Suprapubic skin (tissue), 4 donors: ENCODE data around the gene MAST4. TPM values are rescaled to one million over a fixed set of nuclear protein-coding genes. Genes with fewer than 3 reads are reported as not detected.

Source experiments
- DNase-seq, 2 donors: peaks; one replicate each; pipeline ENCODE4 v3.0.0-alpha.2; 2019; ENCODE audit warnings: low spot score in 2 of 2
- H3K27ac ChIP-seq: fragments of 200-600 bp; sonication (generic); one replicate; pipeline ENCODE4 v1.5.1; 2019
- H3K27me3 ChIP-seq: fragments of 200-600 bp; sonication (generic); one replicate; pipeline ENCODE4 v1.5.1; 2019
- H3K36me3 ChIP-seq: fragments of 200-600 bp; sonication (generic); one replicate; pipeline ENCODE4 v1.5.1; 2019
- H3K4me1 ChIP-seq: fragments of 200-600 bp; sonication (generic); one replicate; pipeline ENCODE4 v1.5.1; 2019
- H3K4me3 ChIP-seq: fragments of 200-600 bp; sonication (generic); one replicate; pipeline ENCODE4 v1.5.1; 2019; ENCODE audit warnings: mild to moderate bottlenecking
- H3K9me3 ChIP-seq: fragments of 200-600 bp; sonication (generic); one replicate; pipeline ENCODE4 v1.5.1; 2019
- EP300 ChIP-seq: sonication (generic); formaldehyde crosslinking; IDR thresholded peaks from one replicate; pipeline ENCODE4 v1.6.1; 2017; ENCODE audit warnings: antibody characterized with exemption
- POLR2A ChIP-seq, 2 donors: fragments of 450-650 bp; IDR thresholded peaks; one replicate each; pipeline ENCODE4 v1.6.1; 2017; ENCODE audit warnings: antibody characterized with exemption in 2 of 2, mild to moderate bottlenecking in 2 of 2, moderate library complexity in 2 of 2
- POLR2AphosphoS5 ChIP-seq, 3 donors: sonication (generic); formaldehyde crosslinking; IDR thresholded peaks; one replicate each; pipeline ENCODE4 v1.6.1; 2017; ENCODE audit warnings: antibody characterized with exemption in 3 of 3
- WGBS: methylation state at CpG from one replicate; pipeline ENCODE4 v1.1.5; 2018; 5-methylcytosine and 5-hydroxymethylcytosine counted together
- total RNA-seq, 4 donors: library from RNA; depleted of rRNA; stranded (reverse); fragments of >200 nt; gene quantifications; one replicate each; pipeline ENCODE4 v1.1.0, GENCODE V29; 2016
- TF ChIP-seq, protein P1 (sequence below), 2 donors: fragments of 200-600 bp in 1 of 2; fragments of 450-650 bp in 1 of 2; sonication (generic) in 1 of 2; IDR thresholded peaks; one replicate each; pipeline ENCODE4 v1.5.1; 2016 to 2019; ENCODE audit warnings: antibody characterized with exemption in 2 of 2, mild to moderate bottlenecking in 1 of 2, moderate library complexity in 1 of 2

Gene MAST4
- total RNA-seq, 4 donors from 2014 or later, result 79.2 to 144 (median 98.1) TPM

GRCh38 chr5:67021031-67021430, 424.8 kb downstream of the MAST4 start:
- H3K4me1 ChIP-seq, result peaks cover 39% of the 10 kb centered on the region

GRCh38 chr5:67021521-67021920, 425.3 kb downstream of the MAST4 start:
- Histone ChIP-seq H3K36me3 (no peaks in the 10 kb centered on the region), H3K4me3 (no peak overlapping the region), H3K4me1 (peaks cover 34% of the 10 kb centered on the region), H3K27me3 (no peaks in the 10 kb centered on the region), H3K9me3 (no peaks in the 10 kb centered on the region), H3K27ac (peak overlapping the region; percentile 71)
- TF ChIP-seq POLR2AphosphoS5 (IDR thresholded peaks at IDR 0.05) (no peak), POLR2A (IDR thresholded peaks at IDR 0.05) (no peak), EP300 (no peak)
- TF ChIP-seq, protein P1, sequence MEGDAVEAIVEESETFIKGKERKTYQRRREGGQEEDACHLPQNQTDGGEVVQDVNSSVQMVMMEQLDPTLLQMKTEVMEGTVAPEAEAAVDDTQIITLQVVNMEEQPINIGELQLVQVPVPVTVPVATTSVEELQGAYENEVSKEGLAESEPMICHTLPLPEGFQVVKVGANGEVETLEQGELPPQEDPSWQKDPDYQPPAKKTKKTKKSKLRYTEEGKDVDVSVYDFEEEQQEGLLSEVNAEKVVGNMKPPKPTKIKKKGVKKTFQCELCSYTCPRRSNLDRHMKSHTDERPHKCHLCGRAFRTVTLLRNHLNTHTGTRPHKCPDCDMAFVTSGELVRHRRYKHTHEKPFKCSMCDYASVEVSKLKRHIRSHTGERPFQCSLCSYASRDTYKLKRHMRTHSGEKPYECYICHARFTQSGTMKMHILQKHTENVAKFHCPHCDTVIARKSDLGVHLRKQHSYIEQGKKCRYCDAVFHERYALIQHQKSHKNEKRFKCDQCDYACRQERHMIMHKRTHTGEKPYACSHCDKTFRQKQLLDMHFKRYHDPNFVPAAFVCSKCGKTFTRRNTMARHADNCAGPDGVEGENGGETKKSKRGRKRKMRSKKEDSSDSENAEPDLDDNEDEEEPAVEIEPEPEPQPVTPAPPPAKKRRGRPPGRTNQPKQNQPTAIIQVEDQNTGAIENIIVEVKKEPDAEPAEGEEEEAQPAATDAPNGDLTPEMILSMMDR (IDR thresholded peaks at IDR 0.05), result no peak
- no peak for DNase-seq

More at GRCh38 chr5:67021031-67021430, 424.8 kb downstream of the MAST4 start:
- Histone ChIP-seq H3K36me3 (no peaks in the 10 kb centered on the region), H3K9me3 (no peaks in the 10 kb centered on the region), H3K27ac (peak overlapping the region; percentile 71), H3K27me3 (no peaks in the 10 kb centered on the region), H3K4me3 (no peak overlapping the region)
- 65% methylated on average over 1 of the region's 1 CpG for WGBS
- no peak for DNase-seq
- TF ChIP-seq POLR2AphosphoS5 (IDR thresholded peaks at IDR 0.05), result no peak
- TF ChIP-seq, protein P1 (IDR thresholded peaks at IDR 0.05), result no peak
- no peak for TF ChIP-seq POLR2A (IDR thresholded peaks at IDR 0.05)
- no peak for TF ChIP-seq EP300

- peaks cover 34% of the 10 kb centered on the region for H3K4me1 ChIP-seq
- 50% methylated on average over 3 of the region's 3 CpGs for WGBS
These were observed 425.8 kb downstream of the MAST4 start for GRCh38 chr5:67021962-67022361.

DNA sequence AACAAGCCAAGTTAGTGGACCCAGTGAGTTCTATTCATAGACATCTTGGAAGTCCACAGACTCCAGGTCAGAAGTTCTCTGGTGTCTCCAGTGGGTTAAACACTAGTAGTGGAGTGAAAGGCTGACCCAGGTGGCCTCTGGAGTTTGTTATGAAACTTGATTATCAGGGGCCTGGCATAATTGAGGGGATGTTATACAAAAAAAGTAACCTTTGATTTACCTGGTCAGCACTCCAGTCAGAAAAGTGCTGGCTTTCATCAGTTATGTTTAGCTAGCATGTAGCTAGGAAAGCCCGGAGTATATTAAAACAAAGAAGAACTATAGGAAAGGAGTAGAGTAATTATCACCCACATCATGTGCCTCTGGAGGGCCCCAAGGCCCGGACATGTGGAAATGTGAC, 429.3 kb downstream of the MAST4 start:
- Histone ChIP-seq H3K4me1 (peaks cover 26% of the 10 kb centered on the region), H3K36me3 (no peaks in the 10 kb centered on the region), H3K9me3 (no peaks in the 10 kb centered on the region), H3K27ac (no peak overlapping the region), H3K27me3 (no peaks in the 10 kb centered on the region), H3K4me3 (no peak overlapping the region)
- no peak for DNase-seq
- 91% methylated on average over 2 of the region's 2 CpGs for WGBS
- TF ChIP-seq, protein P1 (IDR thresholded peaks at IDR 0.05), result no peak
- TF ChIP-seq POLR2AphosphoS5 (IDR thresholded peaks at IDR 0.05) (no peak), POLR2A (IDR thresholded peaks at IDR 0.05) (no peak), EP300 (no peak)

More at GRCh38 chr5:67021962-67022361, 425.8 kb downstream of the MAST4 start:
- Histone ChIP-seq H3K9me3 (no peaks in the 10 kb centered on the region), H3K36me3 (no peaks in the 10 kb centered on the region), H3K27me3 (no peaks in the 10 kb centered on the region), H3K4me3 (no peak overlapping the region), H3K27ac (peak overlapping the region; percentile 71)
- TF ChIP-seq POLR2A (IDR thresholded peaks at IDR 0.05) (no peak), POLR2AphosphoS5 (IDR thresholded peaks at IDR 0.05) (no peak), EP300 (no peak)
- TF ChIP-seq, protein P1 (IDR thresholded peaks at IDR 0.05), result no peak
- no peak for DNase-seq

GRCh38 chr5:67026278-67026677, 430.1 kb downstream of the MAST4 start:
- DNase-seq, result no peak
- Histone ChIP-seq H3K27me3 (no peaks in the 10 kb centered on the region), H3K9me3 (no peaks in the 10 kb centered on the region), H3K4me3 (no peak overlapping the region), H3K27ac (no peak overlapping the region), H3K36me3 (no peaks in the 10 kb centered on the region), H3K4me1 (peaks cover 26% of the 10 kb centered on the region)
- TF ChIP-seq EP300 (no peak), POLR2A (IDR thresholded peaks at IDR 0.05) (no peak), POLR2AphosphoS5 (IDR thresholded peaks at IDR 0.05) (no peak)
- TF ChIP-seq, protein P1 (IDR thresholded peaks at IDR 0.05), result no peak
- WGBS, result 96% methylated on average over 1 of the region's 1 CpG
